TTC549 (cell line): Measurements from ENCODE around the gene KBTBD4.
"Not testable (repeated sequence)": the region's sequence is repeated elsewhere in the genome, so short reads cannot be mapped to it uniquely, and the experiment has no call there.

Experiments
- FAIRE-seq: peaks from 2 replicates; lab custom pipeline; 2012; peaks lifted over from hg19 to GRCh38; lab: Jason Lieb, UNC

Gene KBTBD4

DNA sequence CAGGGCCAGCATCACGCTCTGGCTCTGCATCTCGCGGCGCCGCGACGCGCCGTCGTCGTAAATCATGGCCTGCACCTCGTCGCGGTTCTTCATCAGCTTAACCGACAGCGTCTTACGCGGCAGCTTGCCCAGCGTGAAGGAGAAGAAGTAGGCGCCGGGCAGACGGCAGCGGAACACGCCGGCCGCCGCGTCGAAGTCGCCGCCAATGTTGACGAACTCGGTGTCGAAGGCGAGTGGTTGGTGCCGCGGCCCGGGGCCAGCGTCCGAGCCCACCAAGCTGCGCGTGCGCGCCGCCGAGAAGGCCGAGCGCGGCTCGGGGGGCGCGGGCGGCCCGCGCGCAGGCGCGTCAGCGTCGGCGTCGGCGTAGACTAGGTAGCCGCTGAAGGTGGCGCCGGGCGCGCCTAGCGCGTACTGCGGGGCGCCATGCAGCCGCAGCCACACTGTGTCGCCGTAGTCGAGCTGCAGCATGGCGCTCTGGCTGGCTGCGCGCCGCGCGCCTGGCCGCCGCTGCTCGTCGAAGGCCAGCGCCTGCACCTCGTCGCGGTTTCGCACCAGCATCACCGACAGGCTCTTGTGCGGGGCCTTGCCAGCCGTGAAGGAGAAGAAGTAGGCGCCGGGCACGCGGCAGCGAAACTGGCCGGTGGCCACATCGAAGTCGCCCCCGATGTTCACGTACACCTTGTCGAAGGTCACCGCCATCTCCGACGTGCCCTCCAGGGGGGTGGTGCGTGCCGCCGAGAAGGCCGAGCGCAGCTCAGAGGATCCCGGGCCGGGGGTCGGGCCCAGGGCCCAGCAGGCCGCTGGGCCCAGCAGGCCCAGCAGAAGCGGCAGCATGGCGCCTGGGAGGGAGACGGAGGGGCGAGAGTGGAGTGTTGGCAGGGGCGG lies 11.4 kb upstream of the KBTBD4 start:
- no peak for FAIRE-seq

DNA sequence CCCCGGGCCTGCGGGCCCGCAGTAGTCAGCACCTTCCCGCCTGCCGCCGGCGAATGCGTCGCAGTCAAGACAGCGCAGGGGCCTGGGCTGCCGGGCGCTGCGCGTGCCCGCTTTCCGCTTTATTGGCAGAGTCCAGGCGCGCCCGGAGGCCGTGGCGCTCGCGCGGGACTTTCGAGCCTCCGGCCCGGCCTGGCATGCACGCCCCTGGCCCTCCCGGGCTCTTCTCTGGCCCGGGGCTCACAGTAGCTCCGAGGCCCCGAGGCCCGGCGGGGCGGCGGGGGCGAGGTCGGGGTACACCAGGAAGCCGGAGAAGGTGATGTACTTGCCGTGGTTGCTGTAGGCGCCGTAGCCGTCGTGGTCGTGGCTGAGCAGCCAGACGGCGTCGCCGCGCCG lies 10.8 kb upstream of the KBTBD4 start:
- FAIRE-seq: no peak

GRCh38 chr11:47589118-47589517 lies 10.3 kb upstream of the KBTBD4 start:
- no peak for FAIRE-seq

- FAIRE-seq: no peak
Measured at GRCh38 chr11:47587723-47588326, 9.1 kb upstream of the KBTBD4 start.

- FAIRE-seq: no peak
Measured at GRCh38 chr11:47587039-47587716, 8.4 kb upstream of the KBTBD4 start.

DNA sequence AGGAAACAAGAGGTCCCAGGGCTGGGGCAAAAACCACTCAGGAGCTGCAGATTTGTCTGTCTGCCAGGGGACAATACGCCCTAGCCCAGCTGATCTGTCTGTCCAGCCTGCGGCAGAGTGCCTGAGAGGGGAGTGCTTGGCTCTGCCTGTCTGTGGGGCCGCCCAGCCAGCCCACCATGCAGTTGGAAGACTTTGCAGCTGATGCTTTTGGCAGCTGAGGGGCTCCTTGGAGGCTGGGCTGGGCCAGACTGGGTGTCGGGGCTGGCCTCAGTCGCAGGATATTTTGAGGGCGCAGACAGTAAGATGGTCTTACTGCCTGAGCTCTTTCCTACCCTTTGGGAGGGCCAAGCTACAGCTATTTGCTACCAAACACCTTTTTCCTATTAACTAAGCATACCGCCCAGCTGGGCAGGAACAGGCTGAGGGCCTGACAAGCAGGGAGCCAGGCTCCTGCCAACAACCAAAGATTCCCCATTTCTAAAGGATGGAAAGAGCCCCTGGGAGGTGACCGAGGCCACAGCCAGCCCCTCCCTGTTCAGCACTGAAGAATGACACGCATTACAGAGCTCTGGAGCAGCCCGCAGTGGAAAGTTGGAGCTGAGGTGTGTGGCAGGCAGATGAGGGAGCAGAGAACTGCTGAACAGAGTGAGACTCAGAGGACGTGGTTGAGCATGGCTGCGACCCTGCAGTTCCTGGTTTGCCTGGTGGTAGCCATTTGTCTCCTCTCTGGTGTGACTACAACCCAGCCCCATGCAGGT lies 7.5 kb upstream of the KBTBD4 start, which contains the start of gene FAM180B:
Gene FAM180B (plus strand): TSS at position 581 of the 758 bp plus-strand sequence. CDS start 91 bp downstream, at position 672.
- FAIRE-seq: no peak

GRCh38 chr11:47583844-47584243 lies 5.1 kb upstream of the KBTBD4 start:
- no peak for FAIRE-seq

GRCh38 chr11:47577460-47578041 lies 1.2 kb downstream of the KBTBD4 start:
- no peak for FAIRE-seq

- FAIRE-seq: no peak
Measured at GRCh38 chr11:47573321-47573720, 5.4 kb downstream of the KBTBD4 start.

DNA sequence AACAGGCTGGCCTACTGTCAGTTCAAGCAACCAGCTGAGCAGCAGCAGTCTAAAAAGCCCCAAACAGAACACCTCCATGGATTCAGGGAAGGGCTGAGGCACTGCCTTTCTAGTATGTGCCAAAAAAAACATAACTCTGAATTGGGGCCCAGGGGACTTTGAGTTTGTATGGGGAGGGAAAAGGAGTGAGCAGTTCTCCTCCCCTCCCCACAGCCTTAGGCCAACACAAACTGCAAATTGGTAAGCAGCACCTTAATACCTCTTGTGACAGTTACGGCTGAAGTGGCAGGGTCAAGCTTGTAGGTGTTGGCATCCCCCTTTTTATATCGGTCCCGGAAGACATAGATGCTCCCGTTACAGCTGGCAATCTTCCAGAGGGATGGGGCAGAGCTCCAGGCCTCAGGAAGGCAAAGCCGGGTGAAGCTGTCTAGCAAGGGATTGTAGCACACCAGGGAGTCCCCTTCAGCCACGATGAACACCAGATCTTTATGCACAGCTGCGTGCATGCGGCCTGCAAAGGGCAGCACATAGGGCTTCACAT lies 6.0 kb downstream of the KBTBD4 start:
- FAIRE-seq: no peak

- FAIRE-seq: no peak
Measured at GRCh38 chr11:47571895-47572294, 6.9 kb downstream of the KBTBD4 start.

- no peak for FAIRE-seq
Measured at GRCh38 chr11:47571357-47571729, 7.4 kb downstream of the KBTBD4 start.

GRCh38 chr11:47570651-47571356 lies 8.0 kb downstream of the KBTBD4 start:
- no peak for FAIRE-seq

- no peak for FAIRE-seq
Measured at GRCh38 chr11:47569646-47570045, 9.1 kb downstream of the KBTBD4 start.

- no peak for FAIRE-seq
Measured at GRCh38 chr11:47566149-47566698, 12.5 kb downstream of the KBTBD4 start.

- FAIRE-seq: no peak
Measured at GRCh38 chr11:47565340-47566148, 13.2 kb downstream of the KBTBD4 start, which contains the start of gene PTPMT1. Gene PTPMT1 (plus strand): TSS chr11:47565599. CDS start chr11:47565623, 24 bp downstream.

GRCh38 chr11:47564933-47565339 lies 13.8 kb downstream of the KBTBD4 start:
- FAIRE-seq: no peak

- FAIRE-seq: not testable (repeated sequence)
Measured at GRCh38 chr11:47564366-47564765, 14.4 kb downstream of the KBTBD4 start.

DNA sequence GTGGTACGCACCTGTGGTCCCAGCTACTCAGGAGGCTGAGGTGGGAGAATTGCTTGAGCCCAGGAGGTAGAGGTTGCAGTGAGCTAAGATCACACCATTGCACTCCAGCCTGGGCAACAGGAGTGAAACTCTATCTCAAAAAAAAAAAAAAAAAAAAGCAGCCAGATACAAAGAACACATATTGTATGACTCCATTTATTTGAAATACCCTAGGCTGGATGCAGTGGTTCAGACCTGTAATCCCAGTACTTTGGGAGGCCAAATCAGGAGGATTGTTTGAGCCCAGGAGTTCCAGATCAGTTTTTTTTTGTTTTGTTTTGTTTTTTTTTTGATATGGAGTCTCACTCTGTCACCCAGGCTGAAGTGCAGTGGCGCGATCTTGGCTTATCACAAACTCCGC lies 16.4 kb downstream of the KBTBD4 start:
- not testable (repeated sequence) for FAIRE-seq

DNA sequence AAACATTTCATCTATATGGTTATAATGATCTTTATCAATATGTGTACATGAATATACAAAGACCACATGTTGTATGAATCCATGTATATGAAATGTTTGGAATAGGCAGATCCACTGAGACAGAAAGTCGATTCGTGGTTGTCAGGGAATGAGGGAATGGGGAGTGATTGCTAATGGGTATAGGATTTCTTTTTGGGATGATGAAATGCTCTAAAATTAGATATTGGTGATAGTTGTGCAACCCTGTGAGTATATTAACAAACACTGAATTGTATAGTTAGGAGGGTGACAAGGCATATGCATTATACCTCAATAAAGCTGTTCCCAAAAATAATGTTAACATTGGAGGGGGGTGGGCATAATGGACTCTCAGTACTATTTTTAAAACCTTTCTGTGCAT lies 18.3 kb downstream of the KBTBD4 start:
- FAIRE-seq: no peak
